ENCODE results near the gene ERLEC1.

The ERLEC1 gene

GRCh38 chr2:53793261-53793660 lies 6.4 kb downstream of the ERLEC1 start:
- TF ChIP-seq CTCF (conservative IDR thresholded peaks at IDR 0.05; ENCODE audit: low read length) (no peak), EZH2phosphoT487 (IDR thresholded peaks at IDR 0.05; ENCODE audit: borderline replicate concordance) (no peak)
- H3K9me2 ChIP-seq (replicated peaks; ENCODE audit: low read depth, low read length), result no peaks in the 10 kb centered on the region

GRCh38 chr2:53793821-53794220 lies 7.0 kb downstream of the ERLEC1 start:
- H3K27me3 ChIP-seq (ENCODE audit: insufficient read depth, low read length, poor library complexity, severe bottlenecking), result no peaks in the 10 kb centered on the region
- H3K4me2 ChIP-seq (ENCODE audit: low read depth, low read length, poor library complexity, severe bottlenecking), result no peak overlapping the region
- no peak overlapping the region for H3K9ac ChIP-seq (ENCODE audit: low read depth, low read length, poor library complexity, severe bottlenecking)
- H2AFZ ChIP-seq (ENCODE audit: low read length), result no peak overlapping the region
- H3K36me3 ChIP-seq (ENCODE audit: insufficient read depth, low read length), result peaks cover 21% of the 10 kb centered on the region; the same call in 1 of the 2 replicates
- peaks cover 13% of the 10 kb centered on the region for H4K20me1 ChIP-seq (ENCODE audit: insufficient read depth, low read length, poor library complexity, severe bottlenecking)
- TF ChIP-seq EZH2phosphoT487 (IDR thresholded peaks at IDR 0.05; ENCODE audit: borderline replicate concordance) (no peak), CTCF (conservative IDR thresholded peaks at IDR 0.05; ENCODE audit: low read length) (no peak)
- H3K4me3 ChIP-seq (ENCODE audit: low read length, poor library complexity, severe bottlenecking), result no peak overlapping the region
- H3F3A ChIP-seq (ENCODE audit: low read depth), result no peaks in the 10 kb centered on the region
- H3K9me2 ChIP-seq (replicated peaks; ENCODE audit: low read depth, low read length), result no peaks in the 10 kb centered on the region
- H3K9me3 ChIP-seq (ENCODE audit: insufficient read depth, low read depth, low read length), result no peaks in the 10 kb centered on the region
- H3K79me2 ChIP-seq (ENCODE audit: insufficient read depth, low read length), result peaks cover 37% of the 10 kb centered on the region
- H3K4me1 ChIP-seq (ENCODE audit: insufficient read depth, low read length, poor library complexity, severe bottlenecking), result peaks cover 17% of the 10 kb centered on the region

More at GRCh38 chr2:53793261-53793660, 6.4 kb downstream of the ERLEC1 start:
- no peak overlapping the region for H2AFZ ChIP-seq (ENCODE audit: low read length)
- no peaks in the 10 kb centered on the region for H3K27me3 ChIP-seq (ENCODE audit: insufficient read depth, low read length, poor library complexity, severe bottlenecking)
- H4K20me1 ChIP-seq (ENCODE audit: insufficient read depth, low read length, poor library complexity, severe bottlenecking), result peaks cover 19% of the 10 kb centered on the region
- no peaks in the 10 kb centered on the region for H3K9me3 ChIP-seq (ENCODE audit: insufficient read depth, low read depth, low read length)
- H3K4me1 ChIP-seq (ENCODE audit: insufficient read depth, low read length, poor library complexity, severe bottlenecking), result peaks cover 22% of the 10 kb centered on the region
- H3K36me3 ChIP-seq (ENCODE audit: insufficient read depth, low read length), result peaks cover 20% of the 10 kb centered on the region; the same call in 1 of the 2 replicates
- peaks cover 42% of the 10 kb centered on the region for H3K79me2 ChIP-seq (ENCODE audit: insufficient read depth, low read length)
- H3K4me3 ChIP-seq (ENCODE audit: low read length, poor library complexity, severe bottlenecking), result no peak overlapping the region
- H3F3A ChIP-seq (ENCODE audit: low read depth), result no peaks in the 10 kb centered on the region
- H3K4me2 ChIP-seq (ENCODE audit: low read depth, low read length, poor library complexity, severe bottlenecking), result no peak overlapping the region
- no peak overlapping the region for H3K9ac ChIP-seq (ENCODE audit: low read depth, low read length, poor library complexity, severe bottlenecking)

- no peak overlapping the region for H3K4me2 ChIP-seq (ENCODE audit: low read depth, low read length, poor library complexity, severe bottlenecking)
- no peak overlapping the region for H3K4me3 ChIP-seq (ENCODE audit: low read length, poor library complexity, severe bottlenecking)
- no peaks in the 10 kb centered on the region for H3K4me1 ChIP-seq (ENCODE audit: insufficient read depth, low read length, poor library complexity, severe bottlenecking)
- no peaks in the 10 kb centered on the region for H3K9me3 ChIP-seq (ENCODE audit: insufficient read depth, low read depth, low read length)
- H3K36me3 ChIP-seq (ENCODE audit: insufficient read depth, low read length), result peaks cover 59% of the 10 kb centered on the region; the same call in 1 of the 2 replicates
- H3K9ac ChIP-seq (ENCODE audit: low read depth, low read length, poor library complexity, severe bottlenecking), result no peak overlapping the region
- H2AFZ ChIP-seq (ENCODE audit: low read length), result no peak overlapping the region
- TF ChIP-seq EZH2phosphoT487 (IDR thresholded peaks at IDR 0.05; ENCODE audit: borderline replicate concordance) (no peak), CTCF (conservative IDR thresholded peaks at IDR 0.05; ENCODE audit: low read length) (no peak)
- H3K27me3 ChIP-seq (ENCODE audit: insufficient read depth, low read length, poor library complexity, severe bottlenecking), result no peaks in the 10 kb centered on the region
- H4K20me1 ChIP-seq (ENCODE audit: insufficient read depth, low read length, poor library complexity, severe bottlenecking), result no peaks in the 10 kb centered on the region
- H3K79me2 ChIP-seq (ENCODE audit: insufficient read depth, low read length), result no peaks in the 10 kb centered on the region
- no peaks in the 10 kb centered on the region for H3K9me2 ChIP-seq (replicated peaks; ENCODE audit: low read depth, low read length)
- H3F3A ChIP-seq (ENCODE audit: low read depth), result no peaks in the 10 kb centered on the region
These were observed 14.7 kb downstream of the ERLEC1 start for GRCh38 chr2:53801547-53801946.

All from Loucy (cell line).